ENCODE measurements around the gene TRMU.
A peak's percentile ranks its signal among the peaks of the same experiment; 100 is the strongest.

TRMU gene

GRCh38 chr22:46339956-46340355 lies 4.4 kb downstream of the TRMU start:
- DNase-seq: no peak

GRCh38 chr22:46340676-46341075 lies 5.2 kb downstream of the TRMU start:
- DNase-seq: no peak

DNA sequence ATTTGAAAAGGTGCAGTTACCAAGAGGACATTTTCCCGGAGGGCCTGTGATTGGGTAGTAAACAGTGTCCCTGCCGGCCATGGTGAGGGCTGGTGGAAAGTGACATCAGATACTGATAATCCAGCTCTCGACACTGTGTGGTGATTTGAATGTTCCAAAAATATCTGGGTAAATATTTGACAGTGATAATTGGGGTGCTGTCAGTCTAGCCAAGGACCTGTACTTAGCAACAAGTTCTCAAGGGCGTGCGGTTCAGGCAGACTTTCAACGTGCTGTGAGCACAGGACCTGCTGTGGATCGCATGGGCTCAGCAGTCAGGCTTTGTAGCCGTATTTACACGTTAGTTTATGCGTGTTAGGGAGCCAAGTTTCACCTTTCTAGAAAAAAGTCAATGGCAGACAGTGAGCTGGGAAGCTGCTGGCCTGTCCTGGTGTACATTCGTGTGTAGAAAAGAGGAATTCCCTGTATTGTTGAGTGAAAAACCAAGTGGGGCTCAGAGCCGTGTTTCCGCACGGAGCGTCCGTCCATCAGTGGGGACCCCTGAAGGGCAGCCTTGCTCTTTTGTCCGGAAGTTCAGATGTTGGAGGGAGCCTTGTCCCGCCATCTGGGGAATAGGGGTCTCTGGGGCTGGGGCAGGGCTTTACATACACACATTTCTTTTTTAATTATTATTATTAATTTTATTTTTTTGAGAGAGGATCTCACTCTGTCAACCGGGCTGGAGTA lies 11.3 kb downstream of the TRMU start:
- no peak for DNase-seq

GRCh38 chr22:46347646-46348045 lies 12.1 kb downstream of the TRMU start:
- DNase-seq: no peak

DNA sequence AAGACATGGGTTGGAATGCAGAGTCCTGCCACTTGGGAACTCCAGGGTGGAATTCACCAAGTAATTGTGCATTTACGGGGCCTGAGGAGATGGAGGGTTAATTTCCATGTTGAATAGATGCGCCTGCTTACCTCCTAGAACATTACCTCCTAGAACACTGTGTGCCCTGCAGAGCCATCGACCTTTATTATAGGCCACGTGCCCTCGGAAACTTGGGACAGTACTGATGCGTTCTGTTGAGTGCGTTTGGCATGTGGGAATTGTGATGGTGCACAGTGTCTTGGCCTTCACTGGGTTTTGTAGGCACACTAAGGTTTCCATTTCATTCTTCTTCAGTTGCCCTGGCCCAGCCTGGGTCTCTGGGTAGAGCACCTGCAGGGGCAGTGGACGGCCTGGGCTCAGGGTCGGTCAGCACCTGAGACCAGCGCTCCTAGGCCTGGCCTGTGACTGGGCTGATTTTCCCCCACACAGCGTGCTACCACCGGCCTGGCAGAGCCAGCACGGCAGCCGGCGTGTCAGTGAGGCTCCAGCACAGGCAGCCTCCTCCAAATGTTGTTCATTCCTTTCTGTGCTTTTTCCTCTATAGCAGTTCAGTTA lies 12.7 kb downstream of the TRMU start:
- DNase-seq: no peak

DNA sequence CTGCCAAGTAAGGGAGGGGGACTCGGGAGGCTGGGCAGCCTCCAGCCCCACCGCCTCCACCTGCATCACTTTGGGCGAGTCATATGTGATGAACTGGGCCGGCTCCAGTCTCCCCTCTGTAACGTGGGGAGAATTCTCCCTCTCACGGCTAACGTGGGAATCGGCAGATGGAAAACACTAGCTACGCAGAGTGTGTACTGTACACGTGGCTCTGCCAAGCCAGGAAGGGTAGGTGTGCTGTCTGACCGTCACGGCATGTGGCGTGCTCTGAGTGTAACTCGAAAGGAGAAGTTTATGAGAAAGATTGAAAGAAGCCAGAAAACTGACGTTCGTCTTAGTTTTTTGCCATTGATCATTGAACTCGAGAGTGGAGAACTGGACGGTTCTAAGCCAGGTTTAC lies 13.7 kb downstream of the TRMU start:
- DNase-seq: no peak

DNA sequence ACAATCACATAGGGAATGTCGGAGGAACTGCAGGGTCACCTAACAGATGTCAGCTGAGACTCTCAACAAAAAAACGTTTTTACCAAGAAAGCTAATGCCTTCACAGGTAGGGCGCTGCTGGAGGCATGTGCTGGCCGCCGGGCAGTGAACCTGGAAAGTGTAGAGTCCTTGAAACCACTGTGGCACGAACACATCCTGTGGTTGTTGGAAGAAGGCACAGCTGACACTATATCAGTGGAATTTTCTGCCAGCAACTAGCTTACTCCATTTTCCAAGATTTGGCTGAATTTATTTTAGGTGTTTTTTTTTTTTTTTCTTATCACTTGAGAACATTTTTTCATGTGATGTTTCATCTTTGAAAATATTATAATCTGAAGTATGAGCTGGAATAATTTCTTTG lies 14.2 kb downstream of the TRMU start:
- DNase-seq: no peak

DNA sequence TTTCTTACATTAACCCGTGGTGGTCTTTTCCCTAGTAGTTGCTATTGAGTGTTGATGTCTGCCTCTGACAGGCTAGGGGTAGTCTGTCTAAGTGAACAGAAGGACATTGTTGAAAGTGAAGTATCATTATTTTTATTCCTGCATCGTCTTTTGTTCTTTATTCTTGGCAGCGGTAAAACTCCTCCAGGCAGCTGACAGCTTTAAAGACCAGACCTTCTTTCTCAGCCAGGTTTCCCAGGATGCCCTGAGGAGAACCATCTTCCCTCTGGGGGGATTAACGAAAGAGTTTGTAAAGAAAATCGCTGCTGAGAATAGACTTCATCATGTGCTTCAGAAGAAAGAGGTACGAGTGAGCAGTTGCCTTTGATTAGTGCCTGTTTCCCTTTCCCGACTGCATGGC lies 14.6 kb downstream of the TRMU start:
- DNase-seq: no peak

GRCh38 chr22:46350646-46351045 lies 15.1 kb downstream of the TRMU start:
- DNase-seq: no peak

GRCh38 chr22:46351131-46351735 lies 15.7 kb downstream of the TRMU start:
- DNase-seq: no peak

DNA sequence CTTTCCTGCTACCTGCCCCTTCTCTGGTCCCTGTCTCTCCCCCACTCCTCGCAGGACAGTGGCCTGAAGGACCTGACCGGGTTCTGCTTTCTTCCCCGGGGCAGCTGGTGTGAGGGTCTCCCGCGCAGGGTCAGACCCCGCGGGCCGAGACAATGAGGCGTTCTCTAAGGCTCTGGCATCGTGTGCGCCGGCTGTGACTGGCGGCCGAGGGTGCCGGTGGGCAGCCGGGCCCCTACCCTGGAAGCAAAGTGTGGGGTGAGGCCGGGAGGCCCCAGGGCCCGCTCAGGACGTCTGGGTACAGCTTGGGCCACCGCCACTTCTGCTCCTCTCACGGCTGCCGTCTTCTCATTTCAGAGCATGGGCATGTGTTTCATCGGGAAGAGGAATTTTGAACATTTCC lies 16.3 kb downstream of the TRMU start:
- DNase-seq: no peak

GRCh38 chr22:46352276-46352675 lies 16.8 kb downstream of the TRMU start:
- DNase-seq: no peak

DNA sequence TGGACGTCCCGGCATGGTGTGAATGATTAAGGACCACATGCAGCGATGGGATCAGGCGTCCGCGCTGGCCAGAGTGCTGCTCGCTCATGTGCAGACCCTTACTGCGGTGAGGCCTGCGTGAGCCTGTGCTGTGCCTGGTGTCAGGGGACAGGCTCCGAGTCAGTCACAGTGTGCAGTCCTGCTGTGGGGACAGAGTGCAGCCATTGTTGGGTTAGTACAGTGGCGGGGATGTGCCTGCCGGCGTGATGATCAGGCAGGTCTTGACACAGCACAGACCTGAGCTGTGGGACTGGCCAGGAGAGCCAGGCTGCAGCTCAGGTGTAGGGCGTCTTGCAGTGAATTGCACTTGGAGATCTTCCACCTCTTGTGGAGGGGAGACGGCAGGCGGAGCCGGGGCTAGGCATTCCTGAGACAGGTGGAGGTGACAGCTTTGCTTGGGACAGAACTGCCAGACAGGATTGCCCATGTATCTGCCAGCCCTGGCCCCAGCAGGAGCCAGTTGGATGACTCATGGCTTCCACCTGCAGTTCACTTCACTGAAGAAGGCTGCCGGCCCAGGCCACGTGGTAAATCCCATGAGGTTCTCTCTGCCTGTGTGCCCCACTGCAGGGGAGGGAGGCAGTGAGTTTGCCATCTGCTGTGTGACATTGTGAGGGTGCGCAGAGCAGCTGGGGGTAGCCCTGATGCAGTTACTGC lies 17.3 kb downstream of the TRMU start:
- no peak for DNase-seq

DNA sequence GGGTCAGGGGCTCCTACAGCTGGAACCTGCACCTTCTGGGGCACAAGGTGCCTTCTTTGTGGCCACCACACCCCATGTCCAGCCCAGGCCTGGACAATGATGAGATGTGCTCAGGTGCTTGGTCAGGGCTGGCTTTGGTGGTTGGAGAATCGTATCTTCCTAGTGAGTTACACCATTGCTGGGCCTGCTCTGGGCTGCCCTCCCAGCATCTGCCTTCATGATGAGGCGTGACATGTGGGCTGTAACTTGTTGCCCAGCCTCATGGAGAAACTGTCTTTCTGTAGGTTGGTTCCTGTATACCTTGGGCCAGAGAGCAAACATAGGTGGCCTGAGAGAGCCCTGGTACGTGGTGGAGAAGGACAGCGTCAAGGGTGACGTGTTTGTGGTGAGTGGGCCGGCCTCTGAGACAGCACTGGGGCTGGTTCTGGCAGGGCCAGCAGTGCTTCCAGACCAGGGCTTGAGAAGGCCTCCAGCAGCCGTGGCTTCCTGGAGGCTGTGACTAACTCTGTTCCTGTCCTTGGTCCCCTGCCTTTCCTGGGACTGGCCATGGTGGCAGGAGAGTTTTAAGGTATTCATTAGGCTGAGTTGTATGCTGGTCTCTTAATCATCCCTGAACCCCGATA lies 18.1 kb downstream of the TRMU start:
- DNase-seq: no peak

- no peak for DNase-seq
These were observed 18.9 kb downstream of the TRMU start for GRCh38 chr22:46354176-46354992.

- DNase-seq: no peak
These were observed 19.4 kb downstream of the TRMU start for GRCh38 chr22:46354993-46355305.

DNA sequence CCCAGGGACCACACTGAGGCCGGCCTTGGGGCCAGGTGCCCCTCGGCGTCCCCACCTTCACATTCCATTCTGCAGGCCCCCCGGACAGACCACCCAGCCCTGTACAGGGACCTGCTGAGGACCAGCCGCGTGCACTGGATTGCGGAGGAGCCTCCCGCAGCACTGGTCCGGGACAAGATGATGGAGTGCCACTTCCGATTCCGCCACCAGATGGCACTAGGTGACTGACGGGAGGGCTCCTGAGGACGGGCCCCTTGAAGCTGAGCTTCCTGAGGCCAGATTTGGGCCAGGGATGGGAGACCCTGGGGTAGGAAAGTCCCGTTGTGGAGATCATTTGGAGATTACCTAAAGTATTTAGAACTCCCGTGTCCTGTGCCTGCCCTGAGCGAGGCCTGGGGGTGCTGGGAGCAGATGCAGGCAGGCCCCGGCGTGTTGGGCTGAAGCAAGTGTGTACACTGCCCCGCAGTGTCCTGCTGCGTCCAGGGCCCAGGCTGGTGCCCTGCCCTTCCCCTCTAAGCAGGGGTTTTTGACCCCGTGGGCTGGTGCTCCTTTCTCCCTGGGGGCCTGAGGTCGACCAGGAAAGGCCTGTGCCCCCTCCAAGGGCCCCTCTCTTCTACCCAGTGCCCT lies 20.0 kb downstream of the TRMU start:
- peak; percentile 58 to 60 for DNase-seq

DNA sequence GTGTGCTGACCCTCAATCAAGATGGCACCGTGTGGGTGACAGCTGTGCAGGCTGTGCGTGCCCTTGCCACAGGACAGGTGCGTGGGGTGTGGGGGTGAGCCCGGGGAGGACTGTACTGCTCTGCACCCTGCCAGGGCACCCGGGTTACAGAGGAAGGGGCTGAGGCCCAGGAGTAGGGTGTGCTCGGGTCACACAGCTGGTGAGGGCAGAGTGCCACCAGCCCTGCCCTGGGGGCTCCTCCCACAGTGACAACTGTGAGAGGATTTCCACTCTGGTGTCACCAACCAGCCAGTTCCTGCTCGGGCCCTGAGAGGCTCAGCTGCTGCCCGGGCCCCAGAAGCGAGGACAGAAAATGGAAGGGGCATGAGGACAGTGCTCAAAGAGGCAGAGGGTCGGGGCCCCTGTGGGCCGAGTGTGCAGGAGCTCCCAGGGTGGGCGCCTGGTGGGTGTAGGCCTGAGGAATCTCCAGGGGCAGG lies 20.5 kb downstream of the TRMU start:
- DNase-seq: no peak

GRCh38 chr22:46356496-46357480 lies 21.3 kb downstream of the TRMU start:
- DNase-seq: no peak

- DNase-seq: no peak
These were observed 22.4 kb downstream of the TRMU start for GRCh38 chr22:46357711-46358520.

Measured in stimulated activated CD4-positive, alpha-beta T cell treated with anti-CD3 and anti-CD28 coated beads, Interleukin-2, amount 100 ng/mL, for 48 hours (primary cell).